Karpas-422 (cell line): ENCODE results near the gene TMEFF1. TPM values are rescaled to one million over a fixed set of nuclear protein-coding genes. Genes with fewer than 3 reads are reported as not detected.

Experiments
- DNase-seq: peaks from one replicate; pipeline ENCODE4 v3.0.0-alpha.2; 2015
- H2AFZ ChIP-seq: fragments of 200-600 bp; sonication (generic); 2 replicates; pipeline ENCODE4 v1.6.1; 2014; ENCODE audit warnings: antibody characterized with exemption, low read length, mixed read lengths
- H3K27ac ChIP-seq: fragments of 200-600 bp; sonication (generic); 2 replicates; pipeline ENCODE4 v1.5.1; 2014; ENCODE audit warnings: mild to moderate bottlenecking, low read length, moderate library complexity
- H3K27me3 ChIP-seq: fragments of 200-600 bp; sonication (generic); 2 replicates; pipeline ENCODE4 v1.6.1; 2014; ENCODE audit warnings: low read length, mixed read lengths
- H3K36me3 ChIP-seq: fragments of 200-600 bp; sonication (generic); 2 replicates; pipeline ENCODE4 v1.6.1; 2014; ENCODE audit warnings: low read length, mixed read lengths; ENCODE audit not compliant: insufficient read depth
- H3K4me1 ChIP-seq: fragments of 200-600 bp; sonication (generic); 2 replicates; pipeline ENCODE4 v1.6.1; 2014; ENCODE audit warnings: mild to moderate bottlenecking, low read length, mixed read lengths
- H3K4me2 ChIP-seq: fragments of 200-600 bp; sonication (generic); 2 replicates; pipeline ENCODE4 v1.6.1; 2014; ENCODE audit warnings: low read length, low read depth, mild to moderate bottlenecking; ENCODE audit not compliant: poor library complexity, severe bottlenecking
- H3K4me3 ChIP-seq: fragments of 200-600 bp; sonication (generic); 2 replicates; pipeline ENCODE4 v1.5.1; 2014; ENCODE audit warnings: mild to moderate bottlenecking, antibody characterized with exemption, low read length, mixed read lengths
- H3K79me2 ChIP-seq: fragments of 200-600 bp; sonication (generic); 2 replicates; pipeline ENCODE4 v1.6.1; 2014; ENCODE audit warnings: mild to moderate bottlenecking, low read length, mixed read lengths
- H3K9ac ChIP-seq: fragments of 200-600 bp; sonication (generic); 2 replicates; pipeline ENCODE4 v1.6.0; 2014; ENCODE audit warnings: low read length
- H3K9me2 ChIP-seq: fragments of 200-600 bp; sonication (generic), shearing (Covaris generic); replicated peaks from 2 replicates; pipeline ENCODE4 v1.6.0; 2014; ENCODE audit warnings: mild to moderate bottlenecking, low read length, moderate library complexity; ENCODE audit not compliant: insufficient read depth
- H3K9me3 ChIP-seq: fragments of 300-700, 200-600 bp; sonication (generic); 2 replicates; pipeline ENCODE4 v1.6.1; 2014; ENCODE audit warnings: low read length, mixed read lengths
- H4K20me1 ChIP-seq: fragments of 200-600 bp; sonication (generic); 2 replicates; pipeline ENCODE4 v1.6.1; 2014; ENCODE audit warnings: mild to moderate bottlenecking, antibody characterized with exemption, low read length, low read depth; ENCODE audit not compliant: insufficient read depth
- total RNA-seq: library from RNA; depleted of rRNA; stranded (reverse); fragments of >200 nt; shearing (Covaris generic); gene quantifications from 2 replicates; pipeline ENCODE4 v1.2.3, GENCODE V29; 2014; ENCODE audit warnings: low replicate concordance

The TMEFF1 gene
- total RNA-seq, 1 experiment from 2014 or later = not detected

DNA sequence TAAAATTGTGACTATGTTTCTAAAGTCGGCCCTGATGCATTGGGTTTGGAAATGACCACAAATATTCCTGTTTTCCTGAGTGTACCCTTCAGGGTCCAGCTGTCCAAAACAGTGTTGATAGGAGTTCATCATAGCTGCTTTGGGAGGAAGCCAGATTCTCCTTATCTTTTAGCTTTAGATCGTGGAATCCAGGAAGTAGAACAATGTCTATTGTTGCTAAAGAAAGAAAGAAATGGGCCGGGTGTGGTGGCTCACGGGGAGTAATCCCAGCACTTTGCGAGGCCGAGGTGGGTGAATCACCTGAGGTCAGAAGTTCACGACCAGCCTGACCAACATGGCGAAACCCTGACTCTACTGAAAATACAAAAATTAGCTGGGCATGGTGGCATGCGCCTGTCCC, 114.4 kb downstream of the TMEFF1 start:
- Histone ChIP-seq H3K9me2 (no peaks in the 10 kb centered on the region), H3K4me1 (no peaks in the 10 kb centered on the region), H3K4me3 (no peak overlapping the region), H3K9ac (no peak overlapping the region), H3K27ac (no peak overlapping the region), H3K79me2 (no peaks in the 10 kb centered on the region), H2AFZ (no peak overlapping the region), H3K27me3 (no peaks in the 10 kb centered on the region), H3K36me3 (no peaks in the 10 kb centered on the region), H3K9me3 (no peaks in the 10 kb centered on the region), H4K20me1 (no peaks in the 10 kb centered on the region), H3K4me2 (no peak overlapping the region)
- DNase-seq = no peak

DNA sequence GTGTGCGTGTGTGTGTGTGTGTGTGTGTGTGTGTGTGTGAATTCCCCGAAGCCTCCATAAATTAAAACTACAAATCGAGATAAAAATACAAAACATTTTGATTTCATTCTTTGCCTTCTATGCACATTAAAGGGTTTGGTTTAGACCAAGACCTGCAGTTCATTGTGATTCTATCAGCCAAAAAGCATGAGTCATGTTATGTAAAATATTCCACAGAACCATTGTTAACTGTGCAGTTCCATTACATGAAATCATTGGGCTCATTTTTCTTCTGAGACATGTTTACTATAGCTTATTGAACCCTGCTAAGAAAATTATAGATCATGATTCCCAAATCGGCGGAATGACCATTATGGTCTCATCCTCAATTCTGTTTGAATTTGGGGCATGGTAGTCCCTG, 116.6 kb downstream of the TMEFF1 start:
- Histone ChIP-seq H3K4me2 (no peak overlapping the region), H3K9me2 (no peaks in the 10 kb centered on the region), H3K79me2 (no peaks in the 10 kb centered on the region), H3K9me3 (no peaks in the 10 kb centered on the region), H2AFZ (no peak overlapping the region), H3K9ac (no peak overlapping the region), H3K27ac (no peak overlapping the region), H3K4me3 (no peak overlapping the region), H3K36me3 (no peaks in the 10 kb centered on the region), H4K20me1 (no peaks in the 10 kb centered on the region), H3K27me3 (no peaks in the 10 kb centered on the region), H3K4me1 (no peaks in the 10 kb centered on the region)
- no peak for DNase-seq

DNA sequence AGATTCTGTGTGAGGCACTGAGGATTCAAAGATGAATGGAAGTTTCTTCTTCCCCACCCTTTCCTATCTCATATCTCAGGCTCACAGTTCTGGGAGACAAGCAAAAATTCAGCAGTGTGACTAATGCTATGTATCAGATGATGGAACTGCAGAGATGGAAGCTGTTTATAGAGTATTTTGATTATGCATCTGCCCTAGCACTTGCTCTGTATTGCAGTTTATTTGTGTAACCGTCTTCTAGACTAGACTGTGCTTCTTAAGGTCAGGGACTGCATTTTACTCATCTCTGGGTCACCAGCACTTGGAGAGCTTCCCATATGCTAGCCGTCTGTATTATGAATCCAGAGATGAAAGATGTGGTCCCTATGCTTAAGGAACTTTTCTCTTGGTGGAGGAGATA, 117.5 kb downstream of the TMEFF1 start:
- Histone ChIP-seq H3K27me3 (no peaks in the 10 kb centered on the region), H3K4me2 (no peak overlapping the region), H4K20me1 (no peaks in the 10 kb centered on the region)

DNA sequence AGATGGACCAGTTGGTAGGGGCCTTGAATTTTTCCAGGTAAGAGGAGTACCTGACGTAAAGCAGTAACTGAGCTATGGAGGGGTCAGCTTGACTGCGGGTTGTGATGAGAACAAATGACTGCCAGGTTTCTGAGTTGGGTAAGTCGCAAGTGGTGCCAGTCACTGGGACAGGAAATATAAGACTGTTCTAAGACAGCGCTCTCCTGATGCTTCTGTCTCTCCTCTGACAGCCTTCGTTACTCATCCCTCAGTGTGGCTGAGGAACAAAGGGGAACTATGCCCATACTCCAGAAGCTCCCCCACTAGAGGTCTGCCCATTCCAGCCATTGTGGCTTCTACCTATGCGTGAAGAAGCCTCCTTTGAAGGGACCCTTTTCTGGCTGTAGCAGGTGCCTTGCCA, 118.2 kb downstream of the TMEFF1 start:
- Histone ChIP-seq H3K9ac (no peak overlapping the region), H3K79me2 (no peaks in the 10 kb centered on the region), H3K27me3 (no peaks in the 10 kb centered on the region), H3K36me3 (no peaks in the 10 kb centered on the region), H3K4me2 (no peak overlapping the region), H4K20me1 (no peaks in the 10 kb centered on the region), H3K27ac (no peak overlapping the region), H3K4me3 (no peak overlapping the region), H2AFZ (no peak overlapping the region), H3K4me1 (no peaks in the 10 kb centered on the region), H3K9me3 (no peaks in the 10 kb centered on the region), H3K9me2 (no peaks in the 10 kb centered on the region)
- no peak for DNase-seq

More for the DNA sequence above, 117.5 kb downstream of the TMEFF1 start:
- Histone ChIP-seq H3K9ac (no peak overlapping the region), H3K9me3 (no peaks in the 10 kb centered on the region), H3K4me1 (no peaks in the 10 kb centered on the region), H3K9me2 (no peaks in the 10 kb centered on the region), H3K27ac (no peak overlapping the region), H3K36me3 (no peaks in the 10 kb centered on the region), H3K4me3 (no peak overlapping the region), H3K79me2 (no peaks in the 10 kb centered on the region), H2AFZ (no peak overlapping the region)
- DNase-seq = no peak

DNA sequence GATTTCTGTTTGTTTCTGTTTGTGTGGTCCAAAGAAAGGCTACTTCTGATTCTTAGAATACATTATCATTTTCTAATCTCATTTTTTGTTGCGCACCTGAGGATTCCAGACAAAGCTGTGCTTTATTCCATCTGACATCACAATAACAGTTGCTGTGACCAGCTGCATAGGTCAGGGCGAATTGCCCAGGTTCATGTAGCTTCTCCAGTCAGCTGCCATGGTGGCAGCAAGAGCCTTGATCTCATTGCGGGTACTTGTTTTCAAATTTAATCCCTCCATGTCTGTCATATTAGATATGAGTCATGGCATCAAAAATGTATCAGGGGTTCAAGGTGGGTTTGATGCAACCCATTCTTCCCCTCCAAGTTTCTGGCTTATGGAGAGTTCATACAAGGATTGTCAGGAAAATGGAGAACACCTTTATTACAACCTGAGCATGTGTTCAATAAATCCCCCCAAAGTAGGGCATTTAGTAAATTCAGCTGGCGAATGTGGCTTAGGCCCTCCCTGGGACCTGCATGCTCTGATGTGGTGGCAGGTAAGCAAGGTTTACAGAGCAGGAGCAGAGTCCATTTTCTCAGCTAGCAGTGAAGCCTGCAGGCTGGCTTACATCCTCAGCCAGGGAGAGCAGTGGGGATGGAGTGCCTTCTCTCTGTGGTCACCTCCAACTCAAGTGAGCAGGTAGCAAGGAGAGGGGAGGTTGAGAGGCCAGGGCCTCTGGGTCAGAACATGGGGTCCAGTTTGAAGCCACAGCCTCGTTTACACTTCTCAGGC, 118.9 kb downstream of the TMEFF1 start:
- Histone ChIP-seq H3K9me2 (no peaks in the 10 kb centered on the region), H3K9me3 (no peaks in the 10 kb centered on the region), H3K9ac (no peak overlapping the region), H3K79me2 (no peaks in the 10 kb centered on the region), H3K27ac (no peak overlapping the region), H3K36me3 (no peaks in the 10 kb centered on the region), H2AFZ (no peak overlapping the region), H3K27me3 (no peaks in the 10 kb centered on the region), H4K20me1 (no peaks in the 10 kb centered on the region), H3K4me3 (no peak overlapping the region), H3K4me2 (no peak overlapping the region), H3K4me1 (no peaks in the 10 kb centered on the region)
- no peak for DNase-seq

DNA sequence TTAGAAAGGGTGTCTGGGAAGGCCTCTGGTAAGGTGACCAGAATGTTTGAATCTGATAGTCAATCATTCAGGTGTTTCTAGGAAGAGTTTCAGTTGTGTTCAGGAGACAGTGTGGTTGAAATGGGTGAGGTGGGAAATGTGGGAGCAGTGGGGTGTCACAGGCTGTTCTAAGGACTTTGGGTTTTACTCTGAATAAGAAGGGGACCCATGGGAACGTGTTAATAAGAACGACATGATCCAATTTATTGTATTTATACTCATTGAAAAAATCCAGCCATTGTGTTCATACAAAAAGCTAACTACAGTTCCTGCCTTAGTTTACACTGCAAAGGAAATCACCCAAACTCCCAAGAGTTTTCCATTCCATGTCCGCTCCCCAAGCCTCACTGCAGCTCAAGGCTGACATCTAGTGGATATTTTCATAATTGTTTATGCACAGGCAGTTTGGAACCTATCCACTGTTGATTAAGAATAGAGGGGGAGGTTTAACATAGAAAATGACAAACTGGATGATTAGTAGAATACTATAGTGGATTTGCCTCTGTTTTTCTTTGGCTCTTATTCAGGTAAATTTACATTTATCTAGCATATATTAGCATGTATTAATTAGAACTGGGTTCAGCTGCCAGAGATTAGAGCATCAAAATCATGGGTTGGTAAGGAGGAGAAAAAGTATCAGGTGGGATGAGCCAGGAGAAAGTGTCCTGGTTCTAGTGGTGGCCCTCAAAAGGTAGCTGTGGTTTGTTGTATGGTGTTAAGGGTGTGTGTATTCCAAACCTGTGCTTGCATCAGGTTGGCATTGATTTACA, 122.6 kb downstream of the TMEFF1 start:
- DNase-seq = peak; percentile 80
- no peak overlapping the region for H3K27ac ChIP-seq

DNA sequence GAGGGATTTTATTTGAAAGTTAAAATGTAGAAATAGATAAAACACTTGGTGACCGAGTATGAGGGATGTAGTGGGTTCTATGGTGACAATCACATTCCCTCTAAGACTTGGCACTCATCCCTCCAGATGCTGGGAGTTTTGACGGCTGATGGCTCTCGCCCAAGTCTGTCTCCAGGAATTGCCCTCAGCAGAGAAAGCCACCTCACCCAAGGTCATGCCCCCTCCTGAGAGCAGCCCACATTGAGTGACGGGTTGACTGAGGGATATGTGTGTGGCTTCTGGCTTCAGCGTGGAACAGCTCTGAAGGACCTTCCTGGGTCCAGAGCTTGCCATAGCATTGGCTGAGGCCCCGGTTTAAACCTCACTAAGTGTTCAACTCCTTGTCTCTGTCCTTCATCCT, 124.3 kb downstream of the TMEFF1 start:
- H3K9me2 ChIP-seq = no peaks in the 10 kb centered on the region
- no peak for DNase-seq
- H3K36me3 ChIP-seq = no peaks in the 10 kb centered on the region
- no peak overlapping the region for H3K27ac ChIP-seq
- no peaks in the 10 kb centered on the region for H3K79me2 ChIP-seq
- no peaks in the 10 kb centered on the region for H3K9me3 ChIP-seq
- no peak overlapping the region for H3K4me3 ChIP-seq
- H3K27me3 ChIP-seq = no peaks in the 10 kb centered on the region
- no peak overlapping the region for H3K4me2 ChIP-seq
- H4K20me1 ChIP-seq = no peaks in the 10 kb centered on the region
- no peak overlapping the region for H3K9ac ChIP-seq
- H2AFZ ChIP-seq = no peak overlapping the region
- peaks cover 16% of the 10 kb centered on the region for H3K4me1 ChIP-seq

More for the DNA sequence above, 122.6 kb downstream of the TMEFF1 start:
- Histone ChIP-seq H4K20me1 (no peaks in the 10 kb centered on the region), H3K4me2 (no peak overlapping the region), H3K36me3 (no peaks in the 10 kb centered on the region), H3K4me3 (no peak overlapping the region), H3K9me2 (no peaks in the 10 kb centered on the region), H3K9me3 (no peaks in the 10 kb centered on the region), H3K4me1 (peaks cover 16% of the 10 kb centered on the region), H2AFZ (no peak overlapping the region), H3K9ac (no peak overlapping the region), H3K79me2 (no peaks in the 10 kb centered on the region), H3K27me3 (no peaks in the 10 kb centered on the region)

DNA sequence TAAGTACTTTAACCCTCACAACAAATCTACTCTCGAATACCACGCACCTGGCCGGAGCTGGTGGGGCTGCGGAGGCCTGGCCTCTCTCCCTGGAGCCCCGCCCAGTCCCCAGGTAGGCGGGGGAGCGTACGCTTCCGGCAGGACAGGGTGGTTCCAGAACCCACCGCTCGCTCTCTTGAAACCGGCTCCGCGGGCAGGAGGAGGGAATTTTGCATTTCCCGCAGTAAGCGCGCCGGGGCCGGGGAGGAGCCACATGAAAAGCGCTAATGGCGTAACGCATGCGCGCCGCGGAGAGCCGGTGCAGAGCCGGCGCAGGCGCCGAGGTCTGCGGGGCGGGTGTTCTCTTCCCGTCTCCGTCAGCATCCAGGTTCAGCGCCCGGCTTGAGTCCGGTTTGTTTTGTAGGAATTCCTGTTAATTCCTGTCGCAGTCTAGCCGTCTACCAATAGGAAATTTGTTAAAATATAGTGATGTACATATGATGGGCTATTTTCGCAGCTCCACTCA, 125.7 kb downstream of the TMEFF1 start:
- Histone ChIP-seq H3K27ac (no peak overlapping the region), H3K4me3 (peak overlapping the region; percentile 77)

More for the DNA sequence above, 125.7 kb downstream of the TMEFF1 start:
- Histone ChIP-seq H4K20me1 (no peaks in the 10 kb centered on the region), H3K9ac (peak overlapping the region; percentile 78), H3K27me3 (no peaks in the 10 kb centered on the region), H2AFZ (peak overlapping the region; percentile 100), H3K4me2 (peak overlapping the region; percentile 98), H3K9me2 (no peaks in the 10 kb centered on the region), H3K36me3 (no peaks in the 10 kb centered on the region), H3K9me3 (no peaks in the 10 kb centered on the region), H3K4me1 (peaks cover 16% of the 10 kb centered on the region), H3K79me2 (no peaks in the 10 kb centered on the region)
- DNase-seq = peak; percentile 95
